ENCODE data around the gene PCBP3.
"Not testable (repeated sequence)": the region's sequence is repeated elsewhere in the genome, so short reads cannot be mapped to it uniquely, and the experiment has no call there.

Gene PCBP3

DNA sequence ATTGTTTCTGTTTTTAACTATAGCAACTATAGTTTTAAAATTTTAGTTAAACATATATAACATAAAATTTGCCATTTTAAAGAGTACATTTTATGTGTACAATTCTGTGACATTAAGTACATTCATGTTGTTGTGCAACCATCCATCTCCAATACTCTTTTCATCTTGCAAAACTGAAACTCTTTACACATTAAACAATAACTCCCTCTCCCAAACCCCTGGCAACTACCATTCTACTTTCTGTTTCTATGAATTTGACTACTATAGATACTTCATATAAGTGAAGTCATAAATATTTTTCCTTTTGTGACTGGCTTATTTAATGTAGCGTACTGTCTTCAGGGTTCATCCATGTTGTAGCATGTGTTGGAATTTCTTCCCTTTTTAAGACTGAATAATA is 25.9 kb downstream of the PCBP3 start:
- Histone ChIP-seq H3K4me3 (ENCODE audit: low read depth, low read length) (no peak overlapping the region), H3K9ac (ENCODE audit: low read depth, low read length) (no peak overlapping the region), H3K27me3 (ENCODE audit: control insufficient read depth, insufficient read depth, low read length) (no peaks in the 10 kb centered on the region), H3K36me3 (ENCODE audit: control insufficient read depth, insufficient read depth, low read length) (no peaks in the 10 kb centered on the region), H3K4me1 (ENCODE audit: control insufficient read depth, insufficient read depth, low read length) (no peaks in the 10 kb centered on the region), H3K9me3 (ENCODE audit: control insufficient read depth, insufficient read depth, low read length) (no peaks in the 10 kb centered on the region)

DNA sequence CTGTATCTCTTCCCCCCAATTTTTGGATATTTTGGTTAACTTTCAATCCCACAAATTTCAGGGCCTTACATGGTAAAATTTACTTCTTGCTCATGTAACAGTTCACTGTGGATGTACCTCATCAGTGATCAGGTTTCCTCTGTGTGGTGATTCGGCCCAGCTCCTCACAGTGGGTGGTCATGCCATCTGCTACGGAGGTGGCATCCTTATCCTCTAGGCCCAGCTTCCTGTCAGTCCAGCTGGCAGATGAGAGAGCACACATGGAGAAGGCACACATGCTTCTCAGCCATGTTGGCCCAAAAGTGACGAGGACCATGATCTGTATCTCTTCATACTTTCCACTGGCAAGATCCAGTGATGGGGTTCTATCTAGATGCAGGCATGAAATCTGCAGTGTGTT is 27.2 kb downstream of the PCBP3 start:
- Histone ChIP-seq H3K4me3 (ENCODE audit: low read depth, low read length) (no peak overlapping the region), H3K27me3 (ENCODE audit: control insufficient read depth, insufficient read depth, low read length) (no peaks in the 10 kb centered on the region), H3K36me3 (ENCODE audit: control insufficient read depth, insufficient read depth, low read length) (no peaks in the 10 kb centered on the region), H3K4me1 (ENCODE audit: control insufficient read depth, insufficient read depth, low read length) (no peaks in the 10 kb centered on the region), H3K9me3 (ENCODE audit: control insufficient read depth, insufficient read depth, low read length) (no peaks in the 10 kb centered on the region), H3K9ac (ENCODE audit: low read depth, low read length) (no peak overlapping the region)

DNA sequence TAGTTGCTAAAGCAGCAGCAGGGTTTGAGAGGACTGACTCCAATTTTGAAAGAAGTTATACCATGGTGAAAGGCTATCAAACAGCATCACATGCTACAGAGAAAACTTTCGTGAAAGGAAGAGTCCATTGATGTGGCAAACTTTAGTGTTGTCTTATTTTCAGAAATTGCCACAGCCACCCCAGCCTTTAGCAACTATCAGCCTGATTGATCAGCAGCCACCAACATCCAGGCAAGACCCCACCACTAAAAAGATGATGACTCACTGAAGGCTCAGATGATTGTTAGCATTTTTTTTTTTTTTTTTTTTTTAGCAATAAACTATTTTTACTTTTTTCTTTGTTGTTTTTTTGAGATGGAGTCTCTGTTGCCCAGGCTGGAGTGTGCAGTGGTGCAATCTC is 35.3 kb downstream of the PCBP3 start:
- not testable (repeated sequence) for H3K4me1 ChIP-seq (ENCODE audit: control insufficient read depth, insufficient read depth, low read length); H3K4me3 ChIP-seq (ENCODE audit: low read depth, low read length); H3K9ac ChIP-seq (ENCODE audit: low read depth, low read length); H3K27me3 ChIP-seq (ENCODE audit: control insufficient read depth, insufficient read depth, low read length); H3K36me3 ChIP-seq (ENCODE audit: control insufficient read depth, insufficient read depth, low read length); H3K9me3 ChIP-seq (ENCODE audit: control insufficient read depth, insufficient read depth, low read length)

DNA sequence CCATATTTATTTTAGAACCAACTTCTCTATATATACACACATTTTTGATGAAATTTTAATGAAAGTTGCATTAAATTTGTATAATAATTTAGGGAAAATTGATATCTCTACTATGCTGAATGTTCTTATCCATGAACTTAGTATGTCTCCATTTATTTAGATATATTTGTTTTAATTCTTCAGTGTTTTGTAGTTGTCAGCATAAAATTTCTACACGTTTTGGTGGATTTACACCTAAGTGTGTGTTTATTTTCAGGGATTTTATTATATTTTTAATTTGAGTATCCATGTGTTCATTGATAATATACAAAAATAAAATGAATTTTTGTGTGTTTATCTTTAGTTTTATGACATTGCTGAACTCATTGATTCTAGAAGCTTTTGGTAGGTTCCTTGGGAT is 36.7 kb downstream of the PCBP3 start:
- no peaks in the 10 kb centered on the region for H3K27me3 ChIP-seq (ENCODE audit: control insufficient read depth, insufficient read depth, low read length)
- no peaks in the 10 kb centered on the region for H3K9me3 ChIP-seq (ENCODE audit: control insufficient read depth, insufficient read depth, low read length)
- no peak overlapping the region for H3K4me3 ChIP-seq (ENCODE audit: low read depth, low read length)
- H3K9ac ChIP-seq (ENCODE audit: low read depth, low read length), result no peak overlapping the region
- no peaks in the 10 kb centered on the region for H3K4me1 ChIP-seq (ENCODE audit: control insufficient read depth, insufficient read depth, low read length)
- H3K36me3 ChIP-seq (ENCODE audit: control insufficient read depth, insufficient read depth, low read length), result no peaks in the 10 kb centered on the region

DNA sequence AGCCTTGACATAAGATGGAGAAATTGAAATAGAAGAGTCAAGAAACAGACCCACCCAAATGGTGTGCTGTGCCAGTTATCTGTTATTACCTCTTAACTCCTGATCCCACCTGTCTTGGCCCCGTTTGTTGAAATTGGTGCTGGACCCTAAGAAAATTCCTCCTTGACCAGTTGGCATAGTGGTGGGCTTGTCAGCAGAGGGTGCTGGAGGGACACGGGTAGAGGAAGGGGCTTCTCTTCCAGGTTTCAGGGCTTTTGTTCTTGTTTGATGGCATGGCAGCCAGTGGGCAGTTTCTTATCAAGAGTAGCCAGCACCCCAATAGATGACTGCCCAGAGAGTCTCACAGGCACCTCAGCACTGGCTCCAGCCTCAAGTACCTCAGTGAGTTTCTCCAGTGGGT is 51.6 kb downstream of the PCBP3 start:
- Histone ChIP-seq H3K9ac (ENCODE audit: low read depth, low read length) (no peak overlapping the region), H3K27me3 (ENCODE audit: control insufficient read depth, insufficient read depth, low read length) (no peaks in the 10 kb centered on the region), H3K4me3 (ENCODE audit: low read depth, low read length) (no peak overlapping the region), H3K4me1 (ENCODE audit: control insufficient read depth, insufficient read depth, low read length) (no peaks in the 10 kb centered on the region), H3K9me3 (ENCODE audit: control insufficient read depth, insufficient read depth, low read length) (no peaks in the 10 kb centered on the region), H3K36me3 (ENCODE audit: control insufficient read depth, insufficient read depth, low read length) (no peaks in the 10 kb centered on the region)

DNA sequence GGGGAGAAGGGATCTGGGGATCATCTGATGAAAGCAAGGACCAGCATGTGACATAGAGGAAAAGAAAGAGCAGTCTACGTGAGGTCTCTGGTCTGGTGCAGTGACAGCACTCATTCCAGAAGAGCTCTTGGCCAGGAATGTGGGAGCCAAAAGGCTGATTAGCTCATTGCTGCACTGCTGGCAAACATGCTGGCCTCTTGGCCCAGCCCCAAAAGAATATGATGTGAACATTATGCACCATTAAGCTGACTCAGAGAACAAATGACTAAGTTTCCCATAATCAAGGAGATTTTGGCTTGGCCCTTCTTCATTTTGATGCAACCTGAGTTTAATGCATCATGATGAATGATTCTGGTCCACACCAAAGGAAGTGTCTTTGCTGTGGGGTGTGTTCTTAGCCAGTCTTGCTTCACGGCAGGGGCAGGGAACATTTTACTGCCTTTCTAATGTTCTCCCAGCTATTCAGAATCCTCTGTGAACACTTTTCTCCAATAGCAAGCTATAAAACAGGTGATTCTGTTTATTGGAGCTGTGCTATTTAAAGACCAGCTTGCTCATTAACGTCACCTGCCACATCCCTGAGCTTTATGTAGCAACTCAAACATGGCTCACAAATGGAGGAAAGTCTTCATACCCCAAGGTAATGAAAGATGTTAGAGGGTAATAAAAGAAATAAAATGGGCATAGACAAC is 55.1 kb downstream of the PCBP3 start:
- H3K27me3 ChIP-seq (ENCODE audit: control insufficient read depth, insufficient read depth, low read length), result no peaks in the 10 kb centered on the region
- H3K9me3 ChIP-seq (ENCODE audit: control insufficient read depth, insufficient read depth, low read length), result no peaks in the 10 kb centered on the region
- H3K9ac ChIP-seq (ENCODE audit: low read depth, low read length), result no peak overlapping the region
- H3K36me3 ChIP-seq (ENCODE audit: control insufficient read depth, insufficient read depth, low read length), result no peaks in the 10 kb centered on the region
- H3K4me3 ChIP-seq (ENCODE audit: low read depth, low read length), result no peak overlapping the region
- H3K4me1 ChIP-seq (ENCODE audit: control insufficient read depth, insufficient read depth, low read length), result no peaks in the 10 kb centered on the region

DNA sequence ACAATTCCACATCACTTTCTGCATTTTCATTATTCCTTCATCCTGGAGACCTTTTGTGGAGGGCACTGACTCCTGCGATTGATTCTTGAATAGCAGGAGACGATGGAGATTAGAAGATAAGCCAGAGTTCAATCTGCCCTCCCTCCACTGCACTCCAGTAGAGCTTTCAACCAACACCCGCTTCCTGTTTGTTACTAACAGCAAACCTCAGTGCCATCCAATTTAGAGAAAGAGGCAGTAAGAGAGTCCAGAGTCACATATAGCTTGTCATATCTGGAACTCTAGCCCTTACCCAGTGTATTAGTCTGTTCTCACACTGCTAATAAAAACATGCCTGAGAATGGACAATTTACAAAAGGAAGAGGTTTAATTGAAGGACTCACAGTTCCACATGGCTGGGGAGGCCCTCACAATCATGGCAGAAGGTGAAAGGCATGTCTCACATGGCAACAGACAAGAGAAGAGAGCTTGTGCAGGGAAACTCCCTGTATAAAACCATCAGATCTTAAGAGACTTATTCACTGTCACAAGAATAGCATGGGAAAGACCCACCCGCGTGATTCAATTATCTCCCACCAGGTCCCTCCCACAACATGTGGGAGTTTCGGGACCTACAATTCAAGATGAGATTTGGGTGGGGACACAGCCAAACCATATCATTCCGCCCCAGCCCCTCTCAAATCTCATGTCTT is 55.9 kb downstream of the PCBP3 start:
- Histone ChIP-seq H3K9me3 (ENCODE audit: control insufficient read depth, insufficient read depth, low read length) (no peaks in the 10 kb centered on the region), H3K36me3 (ENCODE audit: control insufficient read depth, insufficient read depth, low read length) (no peaks in the 10 kb centered on the region), H3K27me3 (ENCODE audit: control insufficient read depth, insufficient read depth, low read length) (no peaks in the 10 kb centered on the region), H3K4me3 (ENCODE audit: low read depth, low read length) (no peak overlapping the region), H3K4me1 (ENCODE audit: control insufficient read depth, insufficient read depth, low read length) (no peaks in the 10 kb centered on the region), H3K9ac (ENCODE audit: low read depth, low read length) (no peak overlapping the region)

DNA sequence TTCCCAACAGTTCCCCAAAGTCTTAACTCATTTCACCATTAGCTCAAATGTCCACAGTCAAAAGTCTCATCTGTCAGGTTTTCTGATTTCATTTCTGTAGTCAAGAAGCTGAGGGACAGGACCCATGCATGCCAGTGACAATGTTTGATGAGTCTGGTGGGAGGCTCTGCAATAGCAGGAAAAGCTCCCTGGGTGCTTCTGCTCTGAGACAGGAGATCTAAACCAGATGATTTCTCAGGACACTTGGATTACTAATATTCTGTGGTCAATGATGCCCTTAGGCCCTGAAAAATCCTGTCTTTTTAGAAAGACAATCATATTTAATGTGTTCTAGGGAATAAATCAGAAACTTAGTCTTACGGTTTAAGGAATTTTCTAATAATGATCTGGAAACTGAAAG is 56.4 kb downstream of the PCBP3 start:
- Histone ChIP-seq H3K9me3 (ENCODE audit: control insufficient read depth, insufficient read depth, low read length) (no peaks in the 10 kb centered on the region), H3K27me3 (ENCODE audit: control insufficient read depth, insufficient read depth, low read length) (no peaks in the 10 kb centered on the region), H3K36me3 (ENCODE audit: control insufficient read depth, insufficient read depth, low read length) (no peaks in the 10 kb centered on the region), H3K4me3 (ENCODE audit: low read depth, low read length) (no peak overlapping the region), H3K9ac (ENCODE audit: low read depth, low read length) (no peak overlapping the region), H3K4me1 (ENCODE audit: control insufficient read depth, insufficient read depth, low read length) (no peaks in the 10 kb centered on the region)

DNA sequence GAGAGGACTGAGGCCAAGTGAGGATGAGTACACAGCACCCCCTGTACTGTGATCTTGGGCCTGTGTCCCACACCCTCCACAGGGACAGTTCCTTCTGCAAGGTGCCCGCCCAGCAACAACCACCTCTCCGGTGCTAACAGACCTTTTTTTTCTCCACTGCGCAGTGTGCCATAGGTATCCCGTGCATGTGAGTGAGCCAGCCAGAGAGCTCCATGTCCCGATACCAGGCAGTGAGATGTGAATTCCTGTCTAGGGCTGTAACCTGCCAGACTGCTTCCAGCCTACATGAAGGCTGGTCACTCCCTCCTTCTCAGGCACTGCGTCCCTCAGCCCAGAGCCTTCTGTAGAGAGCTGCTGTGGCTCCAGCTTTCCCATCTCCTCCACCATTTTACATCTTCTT is 56.9 kb downstream of the PCBP3 start:
- H3K4me1 ChIP-seq (ENCODE audit: control insufficient read depth, insufficient read depth, low read length), result no peaks in the 10 kb centered on the region
- H3K36me3 ChIP-seq (ENCODE audit: control insufficient read depth, insufficient read depth, low read length), result no peaks in the 10 kb centered on the region
- no peaks in the 10 kb centered on the region for H3K9me3 ChIP-seq (ENCODE audit: control insufficient read depth, insufficient read depth, low read length)
- no peaks in the 10 kb centered on the region for H3K27me3 ChIP-seq (ENCODE audit: control insufficient read depth, insufficient read depth, low read length)
- H3K9ac ChIP-seq (ENCODE audit: low read depth, low read length), result no peak overlapping the region
- no peak overlapping the region for H3K4me3 ChIP-seq (ENCODE audit: low read depth, low read length)

DNA sequence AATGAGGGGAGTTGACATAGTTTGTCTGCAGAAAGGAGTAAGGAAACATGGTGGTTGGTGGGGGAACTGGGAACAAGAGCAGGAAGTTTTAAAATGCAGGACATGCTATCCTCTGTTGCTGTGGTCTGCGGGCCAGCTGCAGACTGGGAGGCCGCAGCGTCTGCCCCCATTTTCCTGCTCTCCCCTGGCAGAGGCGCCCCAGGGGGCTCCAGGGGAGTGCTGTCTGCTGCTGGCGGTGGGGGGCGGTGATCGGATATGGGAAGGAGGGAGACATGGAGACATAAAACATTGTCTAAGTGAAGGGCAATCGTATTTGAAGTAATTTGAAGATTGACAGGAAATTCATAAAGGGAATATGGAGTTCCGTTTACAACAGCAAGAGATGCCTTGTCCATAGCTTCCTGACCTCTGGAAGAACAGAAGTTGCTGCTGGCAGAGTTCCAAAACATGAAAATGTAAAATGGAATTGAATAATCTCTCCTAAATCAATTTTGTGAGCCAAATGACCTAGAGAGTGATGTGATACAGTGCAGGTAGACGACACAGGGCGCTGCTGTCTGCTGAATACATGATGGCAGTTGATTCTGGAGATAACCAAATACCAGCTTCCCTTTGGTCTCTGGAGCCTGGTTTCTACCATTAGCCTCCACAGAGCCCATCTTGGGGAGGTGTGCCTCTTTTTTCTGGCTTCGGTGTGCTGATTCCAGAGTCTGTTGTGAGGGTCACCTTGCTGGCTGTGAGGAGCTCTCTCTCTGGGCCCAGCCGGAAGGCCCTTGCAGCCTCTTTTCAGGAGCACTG is 61.0 kb downstream of the PCBP3 start:
- no peaks in the 10 kb centered on the region for H3K36me3 ChIP-seq (ENCODE audit: control insufficient read depth, insufficient read depth, low read length)
- H3K4me1 ChIP-seq (ENCODE audit: control insufficient read depth, insufficient read depth, low read length), result no peaks in the 10 kb centered on the region
- no peak overlapping the region for H3K9ac ChIP-seq (ENCODE audit: low read depth, low read length)
- no peaks in the 10 kb centered on the region for H3K9me3 ChIP-seq (ENCODE audit: control insufficient read depth, insufficient read depth, low read length)
- H3K4me3 ChIP-seq (ENCODE audit: low read depth, low read length), result no peak overlapping the region
- H3K27me3 ChIP-seq (ENCODE audit: control insufficient read depth, insufficient read depth, low read length), result no peaks in the 10 kb centered on the region

DNA sequence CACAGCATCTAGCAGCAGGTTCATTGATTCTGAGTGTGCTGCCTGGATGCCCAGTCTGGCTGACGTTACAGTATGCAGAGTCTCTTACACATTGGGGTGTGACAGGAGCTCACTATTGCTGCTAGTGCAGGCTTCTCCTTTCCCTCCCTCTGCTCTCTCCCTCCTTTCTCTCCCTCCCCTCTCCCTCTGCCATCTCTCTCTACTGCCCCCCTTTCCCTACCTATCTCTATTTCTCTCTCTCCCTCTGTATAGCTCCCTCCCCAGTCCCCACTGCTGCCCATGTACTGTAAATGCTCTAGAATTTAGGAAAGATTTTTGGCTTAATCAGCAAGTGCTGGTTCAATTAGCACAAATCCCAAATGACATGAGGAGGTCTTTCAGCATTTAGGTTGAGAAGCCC is 62.8 kb downstream of the PCBP3 start:
- H3K9ac ChIP-seq (ENCODE audit: low read depth, low read length), result no peak overlapping the region
- no peaks in the 10 kb centered on the region for H3K36me3 ChIP-seq (ENCODE audit: control insufficient read depth, insufficient read depth, low read length)
- no peaks in the 10 kb centered on the region for H3K9me3 ChIP-seq (ENCODE audit: control insufficient read depth, insufficient read depth, low read length)
- H3K4me1 ChIP-seq (ENCODE audit: control insufficient read depth, insufficient read depth, low read length), result no peaks in the 10 kb centered on the region
- H3K27me3 ChIP-seq (ENCODE audit: control insufficient read depth, insufficient read depth, low read length), result no peaks in the 10 kb centered on the region
- no peak overlapping the region for H3K4me3 ChIP-seq (ENCODE audit: low read depth, low read length)

DNA sequence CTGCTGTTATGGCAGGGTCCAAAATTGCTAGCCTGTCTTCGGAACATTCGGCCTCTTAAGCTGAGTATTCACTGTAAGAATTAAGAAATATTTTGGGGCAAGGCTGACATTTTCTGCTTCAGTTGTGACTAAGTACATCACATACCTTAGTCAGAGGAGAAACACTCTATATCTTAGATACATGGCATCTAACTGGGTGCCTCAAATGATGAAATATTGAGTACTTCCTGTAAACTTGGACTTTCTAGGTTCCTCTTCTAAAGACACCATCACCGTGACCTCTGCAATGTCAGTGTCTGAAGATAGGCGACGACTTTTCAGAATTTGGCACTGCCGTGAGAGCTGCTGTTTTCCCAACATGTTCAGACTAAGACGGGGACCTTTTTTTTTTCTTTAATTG is 65.6 kb downstream of the PCBP3 start:
- no peaks in the 10 kb centered on the region for H3K27me3 ChIP-seq (ENCODE audit: control insufficient read depth, insufficient read depth, low read length)
- no peak overlapping the region for H3K9ac ChIP-seq (ENCODE audit: low read depth, low read length)
- H3K4me1 ChIP-seq (ENCODE audit: control insufficient read depth, insufficient read depth, low read length), result no peaks in the 10 kb centered on the region
- H3K9me3 ChIP-seq (ENCODE audit: control insufficient read depth, insufficient read depth, low read length), result no peaks in the 10 kb centered on the region
- H3K36me3 ChIP-seq (ENCODE audit: control insufficient read depth, insufficient read depth, low read length), result no peaks in the 10 kb centered on the region
- H3K4me3 ChIP-seq (ENCODE audit: low read depth, low read length), result no peak overlapping the region

Data from iPS-15b (cell line).